OCI-LY7 (cell line): ENCODE data around the gene VAV1. TPM values are rescaled to one million over a fixed set of nuclear protein-coding genes. Genes with fewer than 3 reads are reported as not detected.
"Not testable (repeated sequence)": the region's sequence is repeated elsewhere in the genome, so short reads cannot be mapped to it uniquely, and the experiment has no call there.

Source experiments
- BruUV-seq: library from RNA; stranded (reverse); fragments of 400-500 nt; replicated peaks from 2 replicates; lab custom pipeline; 2021; lab: Mats Ljungman, UMichigan
- CTCF ChIA-PET: fragments of 300-600 bp; sonication (Branson Sonifier 250); formaldehyde crosslinking; loops from one replicate; lab custom pipeline; 2022; ENCODE audit warnings: antibody characterized with exemption; ENCODE audit not compliant: unreplicated experiment; lab: Charles Lee
- POLR2A ChIA-PET: fragments of 300-600 bp; sonication (Branson Sonifier 250); formaldehyde crosslinking; loops from one replicate; lab custom pipeline; 2022; ENCODE audit warnings: antibody characterized with exemption; lab: Charles Lee
- DNase-seq: peaks from one replicate; pipeline ENCODE4 v3.0.0-alpha.2; 2015; ENCODE audit warnings: low spot score
- H2AFZ ChIP-seq: fragments of 200-600 bp; sonication (generic), shearing (Covaris generic); 2 replicates; pipeline ENCODE4 v1.6.1; 2014; ENCODE audit warnings: mild to moderate bottlenecking, antibody characterized with exemption, low read length, moderate library complexity
- H3K27ac ChIP-seq: fragments of 200-600 bp; sonication (generic); 2 replicates; pipeline ENCODE4 v1.5.1; 2014; ENCODE audit warnings: mixed run types, low read depth, mild to moderate bottlenecking, moderate library complexity, low read length, inconsistent platforms; ENCODE audit not compliant: poor library complexity, severe bottlenecking
- H3K36me3 ChIP-seq: fragments of 200-600 bp; sonication (generic); 2 replicates; pipeline ENCODE4 v1.6.1; 2014; ENCODE audit warnings: mild to moderate bottlenecking, antibody characterized with exemption, low read length, moderate library complexity, mixed read lengths; ENCODE audit not compliant: insufficient read depth
- H3K4me1 ChIP-seq: fragments of 200-600 bp; sonication (generic); 2 replicates; pipeline ENCODE4 v1.5.1; 2014; ENCODE audit warnings: mild to moderate bottlenecking, low read length; ENCODE audit not compliant: insufficient read depth, poor library complexity, severe bottlenecking
- H3K4me2 ChIP-seq: fragments of 200-600 bp; sonication (generic); 2 replicates; pipeline ENCODE4 v1.6.1; 2014; ENCODE audit warnings: mild to moderate bottlenecking, low read length
- H3K4me3 ChIP-seq: fragments of 200-600 bp; sonication (generic); 2 replicates; pipeline ENCODE4 v1.5.1; 2014; ENCODE audit warnings: mild to moderate bottlenecking, low read depth, low read length; ENCODE audit not compliant: poor library complexity, severe bottlenecking
- H3K79me2 ChIP-seq: fragments of 200-600 bp; sonication (generic); 2 replicates; pipeline ENCODE4 v1.6.1; 2016; ENCODE audit warnings: low read depth, mild to moderate bottlenecking, low read length, moderate library complexity, mixed read lengths; ENCODE audit not compliant: insufficient read depth
- H3K9me2 ChIP-seq: fragments of 200-600 bp; sonication (generic); 2 replicates; pipeline ENCODE4 v1.6.1; 2016; ENCODE audit warnings: mild to moderate bottlenecking, low read length, mixed read lengths; ENCODE audit not compliant: insufficient read depth
- H3K9me3 ChIP-seq: fragments of 200-600 bp; sonication (generic); 2 replicates; pipeline ENCODE4 v1.6.1; 2014; ENCODE audit warnings: mild to moderate bottlenecking, mixed run types, low read length, mixed read lengths
- H4K20me1 ChIP-seq: fragments of 200-600 bp; sonication (generic); 2 replicates; pipeline ENCODE4 v1.6.1; 2014; ENCODE audit warnings: mild to moderate bottlenecking, antibody characterized with exemption, low read length, moderate library complexity, mixed read lengths; ENCODE audit not compliant: insufficient read depth
- EZH2phosphoT487 ChIP-seq: fragments of 200-600 bp; sonication (generic); IDR thresholded peaks from 2 replicates; pipeline ENCODE4 v1.6.1; 2018; ENCODE audit warnings: low read depth, borderline replicate concordance, mild to moderate bottlenecking, mixed run types, antibody characterized with exemption, low read length, moderate library complexity, mixed read lengths
- intact Hi-C: fragments of 100-400 bp; cut with micrococcal nuclease; formaldehyde crosslinking; loops from one replicate; pipeline ENCODE4 v1.10.0; 2022; ENCODE audit not compliant: unreplicated experiment
- total RNA-seq, 2 experiments: library from RNA; depleted of rRNA in 1 of 2; stranded (reverse); fragments of >200 nt in 1 of 2; shearing (Covaris generic) in 1 of 2; gene quantifications; 2 replicates each; pipeline ENCODE4 v1.2.3, GENCODE V29; 2014 to 2022
- TF ChIP-seq, protein P1 (sequence below): fragments of 200-600 bp; sonication (generic); conservative IDR thresholded peaks from 2 replicates; pipeline ENCODE4 v1.5.1; 2014; ENCODE audit warnings: mild to moderate bottlenecking, antibody characterized with exemption, low read length, moderate library complexity, mixed read lengths

Gene VAV1
- total RNA-seq, 2 experiments from 2014 or later: 90.7 to 107 TPM

DNA sequence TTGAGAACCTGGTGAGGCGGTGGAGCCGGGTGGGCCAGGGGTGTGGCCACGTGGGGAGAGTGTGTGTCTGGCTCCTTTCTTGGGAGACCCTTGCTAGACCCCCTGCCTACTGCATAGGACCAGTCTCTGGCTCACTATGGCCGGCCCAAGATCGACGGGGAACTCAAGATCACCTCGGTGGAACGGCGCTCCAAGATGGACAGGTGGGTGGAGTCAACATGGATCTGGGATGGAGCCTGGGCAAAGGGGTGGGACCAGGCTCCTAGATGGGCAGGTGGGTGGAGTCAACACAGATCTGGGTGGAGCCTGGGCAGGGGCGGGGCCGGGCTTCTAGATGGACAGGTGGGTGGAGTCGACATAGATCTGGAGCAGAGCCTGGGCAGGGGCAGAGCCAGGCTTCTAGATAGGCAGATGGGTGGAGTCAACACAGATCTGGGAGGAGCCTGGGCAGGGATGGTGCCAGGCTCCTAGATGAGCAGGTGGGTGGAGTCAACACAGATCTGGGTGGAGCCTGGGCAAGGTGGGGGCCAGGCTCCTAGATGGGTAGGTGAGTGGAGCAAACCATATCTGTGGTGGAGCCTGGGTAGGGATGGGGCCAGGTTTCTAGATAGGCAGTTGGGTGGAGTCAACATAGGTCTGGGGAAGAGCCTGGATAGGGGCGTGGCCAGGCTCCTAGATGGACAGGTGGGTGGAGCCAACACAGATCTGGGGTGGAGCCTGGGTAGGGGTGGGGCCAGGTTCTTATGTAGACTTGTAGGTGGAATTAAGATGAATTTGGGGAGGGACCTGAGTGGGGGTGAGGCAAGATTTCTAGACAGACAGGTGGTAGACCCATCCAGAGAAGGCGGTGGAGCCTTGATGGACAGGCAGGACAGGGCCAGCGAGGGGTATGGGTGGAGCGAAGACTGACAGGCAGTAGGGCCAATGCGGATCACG lies 56.5 kb downstream of the VAV1 start:
- H2AFZ ChIP-seq: no peak overlapping the region
- POLR2A ChIA-PET: no interaction called here

DNA sequence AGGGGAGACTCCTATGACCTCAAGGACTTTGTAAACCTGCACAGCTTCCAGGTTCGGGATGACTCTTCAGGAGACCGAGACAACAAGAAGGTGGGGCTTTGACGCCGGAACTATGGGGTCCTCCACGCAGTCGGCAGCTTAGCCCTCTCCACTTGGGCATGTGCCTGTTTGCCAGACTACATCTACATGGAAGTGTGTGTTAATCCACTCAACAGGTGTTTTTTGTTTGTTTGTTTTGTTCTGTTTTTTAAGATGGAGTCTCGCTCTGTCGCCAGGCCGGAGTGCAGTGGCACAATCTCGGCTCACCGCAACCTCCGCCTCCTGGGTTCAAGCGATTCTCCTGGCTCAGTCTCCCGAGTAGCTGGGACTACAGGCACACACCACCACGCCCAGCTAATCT lies 57.3 kb downstream of the VAV1 start:
- H3K27ac ChIP-seq, DNase-seq, H3K9me2 ChIP-seq, POLR2A ChIA-PET, H3K4me2 ChIP-seq, H3K4me1 ChIP-seq, intact Hi-C loops, H3K4me3 ChIP-seq, H2AFZ ChIP-seq, H3K9me3 ChIP-seq, CTCF ChIA-PET, BruUV-seq, H3K79me2 ChIP-seq, H4K20me1 ChIP-seq: not testable (repeated sequence)
- peaks cover 92% of the 10 kb centered on the region for H3K36me3 ChIP-seq

More for the DNA sequence above, 56.5 kb downstream of the VAV1 start:
- no peak overlapping the region for H3K27ac ChIP-seq
- TF ChIP-seq EZH2phosphoT487: no peak
- TF ChIP-seq, protein P1, sequence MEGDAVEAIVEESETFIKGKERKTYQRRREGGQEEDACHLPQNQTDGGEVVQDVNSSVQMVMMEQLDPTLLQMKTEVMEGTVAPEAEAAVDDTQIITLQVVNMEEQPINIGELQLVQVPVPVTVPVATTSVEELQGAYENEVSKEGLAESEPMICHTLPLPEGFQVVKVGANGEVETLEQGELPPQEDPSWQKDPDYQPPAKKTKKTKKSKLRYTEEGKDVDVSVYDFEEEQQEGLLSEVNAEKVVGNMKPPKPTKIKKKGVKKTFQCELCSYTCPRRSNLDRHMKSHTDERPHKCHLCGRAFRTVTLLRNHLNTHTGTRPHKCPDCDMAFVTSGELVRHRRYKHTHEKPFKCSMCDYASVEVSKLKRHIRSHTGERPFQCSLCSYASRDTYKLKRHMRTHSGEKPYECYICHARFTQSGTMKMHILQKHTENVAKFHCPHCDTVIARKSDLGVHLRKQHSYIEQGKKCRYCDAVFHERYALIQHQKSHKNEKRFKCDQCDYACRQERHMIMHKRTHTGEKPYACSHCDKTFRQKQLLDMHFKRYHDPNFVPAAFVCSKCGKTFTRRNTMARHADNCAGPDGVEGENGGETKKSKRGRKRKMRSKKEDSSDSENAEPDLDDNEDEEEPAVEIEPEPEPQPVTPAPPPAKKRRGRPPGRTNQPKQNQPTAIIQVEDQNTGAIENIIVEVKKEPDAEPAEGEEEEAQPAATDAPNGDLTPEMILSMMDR: no peak
- H3K36me3 ChIP-seq: peaks cover 96% of the 10 kb centered on the region
- no TSS peak for BruUV-seq
- H4K20me1 ChIP-seq: no peaks in the 10 kb centered on the region
- H3K9me2 ChIP-seq: no peaks in the 10 kb centered on the region
- peak; percentile 85 for DNase-seq
- H3K4me3 ChIP-seq: no peak overlapping the region
- no peak overlapping the region for H3K4me2 ChIP-seq
- no peaks in the 10 kb centered on the region for H3K79me2 ChIP-seq
- CTCF ChIA-PET: no interaction called here
- no peaks in the 10 kb centered on the region for H3K9me3 ChIP-seq
- H3K4me1 ChIP-seq: no peaks in the 10 kb centered on the region
- intact Hi-C loops: no loop called here

DNA sequence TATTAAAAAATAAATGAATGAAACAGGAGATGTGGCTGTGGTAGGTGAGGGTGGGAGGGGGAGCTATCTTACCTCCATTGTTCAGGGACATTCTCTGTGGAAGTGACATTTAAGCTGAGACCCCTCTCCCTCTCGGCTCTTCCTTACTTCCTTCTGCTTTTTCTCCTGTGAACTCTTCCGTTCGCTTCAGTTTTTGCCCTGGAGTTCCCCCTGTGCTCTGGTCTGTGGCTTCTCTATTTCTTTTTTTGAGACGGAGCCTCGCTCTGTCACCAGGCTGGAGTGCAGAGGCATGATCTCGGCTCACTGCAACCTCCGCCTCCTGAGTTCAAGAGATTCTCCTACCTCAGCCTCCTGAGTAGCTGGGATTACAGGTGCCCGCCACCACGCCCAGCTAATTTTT lies 58.6 kb downstream of the VAV1 start:
- H4K20me1 ChIP-seq, H3K9me3 ChIP-seq, H3K79me2 ChIP-seq, intact Hi-C loops, CTCF ChIA-PET, BruUV-seq, H3K4me2 ChIP-seq, H2AFZ ChIP-seq, DNase-seq, H3K4me3 ChIP-seq, H3K9me2 ChIP-seq, POLR2A ChIA-PET, H3K4me1 ChIP-seq, H3K27ac ChIP-seq: not testable (repeated sequence)
- H3K36me3 ChIP-seq: peaks cover 92% of the 10 kb centered on the region
